ENCODE data around the gene NLRP10.
"Not testable (repeated sequence)": the region's sequence is repeated elsewhere in the genome, so short reads cannot be mapped to it uniquely, and the experiment has no call there.

The NLRP10 gene, protein sequence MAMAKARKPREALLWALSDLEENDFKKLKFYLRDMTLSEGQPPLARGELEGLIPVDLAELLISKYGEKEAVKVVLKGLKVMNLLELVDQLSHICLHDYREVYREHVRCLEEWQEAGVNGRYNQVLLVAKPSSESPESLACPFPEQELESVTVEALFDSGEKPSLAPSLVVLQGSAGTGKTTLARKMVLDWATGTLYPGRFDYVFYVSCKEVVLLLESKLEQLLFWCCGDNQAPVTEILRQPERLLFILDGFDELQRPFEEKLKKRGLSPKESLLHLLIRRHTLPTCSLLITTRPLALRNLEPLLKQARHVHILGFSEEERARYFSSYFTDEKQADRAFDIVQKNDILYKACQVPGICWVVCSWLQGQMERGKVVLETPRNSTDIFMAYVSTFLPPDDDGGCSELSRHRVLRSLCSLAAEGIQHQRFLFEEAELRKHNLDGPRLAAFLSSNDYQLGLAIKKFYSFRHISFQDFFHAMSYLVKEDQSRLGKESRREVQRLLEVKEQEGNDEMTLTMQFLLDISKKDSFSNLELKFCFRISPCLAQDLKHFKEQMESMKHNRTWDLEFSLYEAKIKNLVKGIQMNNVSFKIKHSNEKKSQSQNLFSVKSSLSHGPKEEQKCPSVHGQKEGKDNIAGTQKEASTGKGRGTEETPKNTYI

GRCh38 chr11:7965386-7965785 lies at the start of gene NLRP10:
NLRP10 (minus strand) TSS chr11:7965447; CDS start chr11:7963495, 1,952 bp downstream.
- DNase-seq: no peak

- DNase-seq: no peak
Observed at GRCh38 chr11:8013833-8014232, 48.6 kb upstream of the NLRP10 start.

- DNase-seq: no peak
Observed at GRCh38 chr11:8011981-8012444, 46.8 kb upstream of the NLRP10 start.

- DNase-seq: no peak
Observed at GRCh38 chr11:8011371-8011770, 46.1 kb upstream of the NLRP10 start.

DNA sequence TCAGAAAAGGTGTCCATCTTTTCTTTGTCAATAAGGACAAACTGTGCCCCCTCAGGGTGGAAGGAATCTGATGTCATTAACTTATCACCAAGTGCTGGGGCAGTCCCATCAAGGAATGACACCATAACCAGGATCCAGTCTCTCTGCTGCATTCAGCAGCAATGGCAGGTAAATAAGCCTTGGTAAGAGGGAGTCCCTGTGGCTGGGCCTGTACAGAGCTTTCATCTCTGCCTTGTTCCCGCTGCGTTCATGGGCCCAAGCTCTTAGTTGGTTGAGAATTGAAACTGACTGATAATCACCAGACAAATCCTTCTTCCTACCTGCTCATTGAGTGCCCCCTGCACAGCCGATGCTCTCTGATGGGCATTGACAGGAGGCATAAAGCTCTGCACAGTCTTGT lies 44.6 kb upstream of the NLRP10 start:
- no peak for DNase-seq

DNA sequence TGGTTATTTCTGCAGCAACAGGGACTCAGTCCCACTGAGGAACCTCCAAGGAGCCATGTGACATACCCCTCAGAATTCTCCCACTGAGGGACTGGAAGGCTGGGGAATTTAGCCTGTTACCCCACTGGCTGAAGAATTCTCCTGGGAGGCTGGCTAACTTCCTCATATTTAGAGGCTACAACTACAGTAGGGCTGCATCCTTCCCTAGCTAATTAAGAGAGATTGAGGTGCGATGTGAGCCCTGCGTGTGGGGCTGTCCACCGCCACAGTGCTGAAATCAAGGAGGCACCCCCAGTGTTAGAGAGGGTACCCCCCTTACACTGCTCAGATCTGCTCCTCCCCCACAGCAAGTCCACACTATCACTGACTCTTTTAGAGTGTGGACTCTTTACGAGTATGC lies 43.0 kb upstream of the NLRP10 start:
- DNase-seq: no peak

DNA sequence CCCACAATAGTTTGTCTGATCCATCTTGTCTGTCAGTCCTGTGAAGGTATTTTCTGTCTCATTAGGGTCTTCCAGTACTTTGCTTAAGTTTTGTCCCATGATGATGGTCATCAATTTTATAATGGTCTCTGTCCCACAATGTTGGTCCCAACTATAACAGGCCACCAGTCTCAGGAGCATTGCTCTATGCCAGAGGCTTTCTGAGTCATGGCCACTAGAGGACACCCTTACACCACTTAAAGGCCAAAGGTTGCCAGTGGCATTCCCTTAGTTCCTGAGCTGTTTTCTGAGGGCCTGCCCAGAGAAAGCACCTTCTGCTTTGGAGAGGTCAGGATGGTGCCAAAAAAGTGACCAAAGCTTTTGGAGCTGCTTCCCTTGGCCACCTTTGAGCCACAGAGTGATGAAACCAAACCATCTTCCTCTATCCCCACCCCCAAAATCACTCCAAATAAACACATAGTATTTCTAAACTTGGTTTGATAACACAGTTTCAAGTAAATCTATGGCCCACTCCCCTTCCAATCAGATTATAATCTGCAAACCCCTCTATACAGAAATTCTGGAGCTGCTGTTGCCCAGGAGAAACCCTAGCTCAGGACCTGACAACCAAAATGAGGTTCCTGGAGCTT lies 41.2 kb upstream of the NLRP10 start:
- no peak for DNase-seq

DNA sequence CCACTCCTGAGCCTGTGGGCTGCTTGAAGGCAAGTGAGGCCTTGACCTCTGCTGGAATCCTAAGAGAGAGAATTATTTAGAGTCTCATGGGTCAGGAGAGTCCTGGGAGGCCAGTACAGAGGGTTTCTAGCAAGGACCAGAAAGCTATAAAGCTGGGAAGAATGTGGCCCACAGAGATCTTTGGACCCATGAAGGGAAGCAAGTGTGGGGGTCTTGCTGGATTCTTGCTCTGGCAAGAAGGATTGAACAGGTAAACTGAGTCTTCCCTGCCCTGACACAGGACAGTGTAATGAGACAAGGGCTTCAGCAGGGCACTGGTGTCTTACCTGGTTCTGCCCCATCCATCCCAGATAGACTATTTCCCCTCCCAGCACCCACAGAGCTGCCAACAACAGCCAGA lies 40.3 kb upstream of the NLRP10 start:
- DNase-seq: no peak

DNA sequence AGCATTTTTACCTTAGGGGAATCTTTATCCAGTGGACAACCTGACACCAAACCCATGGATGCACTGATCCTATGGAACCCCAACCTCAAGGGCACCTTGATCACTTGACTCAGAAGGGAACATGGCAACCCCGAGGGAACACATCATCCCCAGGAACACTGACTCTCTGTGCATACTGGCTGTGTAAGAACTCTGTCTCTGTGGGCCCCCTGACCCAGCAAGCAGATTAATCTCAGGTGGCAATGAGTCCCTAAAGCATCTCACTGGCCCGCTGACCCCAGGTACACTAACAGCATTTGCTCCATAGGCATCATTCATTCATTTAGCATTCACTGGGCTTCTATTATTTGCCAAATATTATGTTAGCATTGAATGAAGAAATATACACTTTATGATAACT lies 38.8 kb upstream of the NLRP10 start:
- DNase-seq: no peak

GRCh38 chr11:8003187-8003586 lies 37.9 kb upstream of the NLRP10 start:
- no peak for DNase-seq

GRCh38 chr11:8002676-8003075 lies 37.4 kb upstream of the NLRP10 start:
- no peak for DNase-seq

GRCh38 chr11:8000390-8000789 lies 35.1 kb upstream of the NLRP10 start:
- DNase-seq: no peak

- no peak for DNase-seq
Observed at GRCh38 chr11:7999795-8000194, 34.5 kb upstream of the NLRP10 start.

DNA sequence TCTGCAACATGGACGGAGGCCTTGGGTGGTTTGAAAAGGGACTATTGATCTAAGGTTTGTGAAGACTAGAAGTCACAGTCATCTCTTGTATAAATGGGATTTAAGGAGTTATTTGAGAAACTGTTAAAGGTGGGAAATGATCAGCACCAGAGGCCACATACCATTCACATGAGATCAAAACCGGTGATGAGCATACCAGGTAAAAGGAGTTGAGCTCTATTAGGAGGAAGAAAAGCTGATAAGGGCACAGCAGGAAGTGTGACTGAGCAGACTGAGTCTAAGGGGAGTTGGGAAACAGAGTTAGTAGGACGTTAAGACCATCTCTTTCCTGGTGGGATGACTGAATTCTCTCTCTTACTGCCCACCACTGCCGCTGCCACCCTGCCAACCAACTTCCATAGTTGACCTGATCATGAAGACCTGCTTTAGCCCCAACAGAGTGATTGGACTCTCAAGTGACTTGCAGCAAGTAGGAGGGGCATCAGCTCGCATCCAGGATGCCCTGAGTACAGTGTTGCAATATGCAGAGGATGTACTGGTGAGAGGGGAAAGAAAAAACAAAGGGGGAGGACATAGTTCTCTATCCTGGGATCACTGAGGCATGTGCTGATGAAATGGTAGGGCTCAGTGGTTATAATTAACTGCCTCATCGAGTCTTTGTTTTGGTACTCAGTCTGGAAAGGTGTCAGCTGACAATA lies 29.5 kb upstream of the NLRP10 start:
- DNase-seq: no peak

- not testable (repeated sequence) for DNase-seq
Observed at GRCh38 chr11:7987560-7987883, 22.3 kb upstream of the NLRP10 start.

DNA sequence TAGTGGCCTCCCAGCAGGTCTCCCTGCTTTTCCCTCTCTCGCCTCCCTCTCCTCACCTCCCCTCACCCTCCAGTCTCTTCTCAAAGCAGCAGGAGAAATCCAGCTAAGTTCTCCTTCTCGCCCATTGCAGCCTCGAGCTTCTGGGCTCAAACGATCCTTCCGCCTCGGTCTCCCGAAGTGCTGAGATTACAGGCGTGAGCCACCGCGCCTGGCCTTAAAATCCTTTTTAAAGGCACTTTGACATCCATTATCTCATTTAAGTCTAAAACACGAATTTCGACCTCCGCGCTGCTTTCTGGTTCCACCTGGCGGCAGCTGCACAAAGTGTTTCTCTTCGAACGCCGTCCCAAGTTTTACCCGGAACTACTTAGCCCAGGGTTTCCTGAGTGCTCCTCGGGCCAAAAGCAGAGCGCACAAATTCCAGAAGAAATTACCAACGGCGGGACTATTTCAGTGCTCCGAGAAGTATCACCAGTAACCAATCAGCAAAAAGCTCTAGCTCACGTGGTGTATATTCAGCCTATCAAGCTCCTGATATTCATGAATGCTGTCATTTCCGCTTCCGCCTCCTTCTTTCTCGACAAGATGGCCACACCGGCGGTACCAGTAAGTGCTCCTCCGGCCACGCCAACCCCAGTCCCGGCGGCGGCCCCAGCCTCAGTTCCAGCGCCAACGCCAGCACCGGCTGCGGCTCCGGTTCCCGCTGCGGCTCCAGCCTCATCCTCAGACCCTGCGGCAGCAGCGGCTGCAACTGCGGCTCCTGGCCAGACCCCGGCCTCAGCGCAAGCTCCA lies 21.7 kb upstream of the NLRP10 start, which contains the start of gene EIF3F:
TSS of gene EIF3F (plus strand) at position 570 of the 792 bp plus-strand sequence. CDS start at position 586, 16 bp downstream.
- peak; percentile 86 for DNase-seq

DNA sequence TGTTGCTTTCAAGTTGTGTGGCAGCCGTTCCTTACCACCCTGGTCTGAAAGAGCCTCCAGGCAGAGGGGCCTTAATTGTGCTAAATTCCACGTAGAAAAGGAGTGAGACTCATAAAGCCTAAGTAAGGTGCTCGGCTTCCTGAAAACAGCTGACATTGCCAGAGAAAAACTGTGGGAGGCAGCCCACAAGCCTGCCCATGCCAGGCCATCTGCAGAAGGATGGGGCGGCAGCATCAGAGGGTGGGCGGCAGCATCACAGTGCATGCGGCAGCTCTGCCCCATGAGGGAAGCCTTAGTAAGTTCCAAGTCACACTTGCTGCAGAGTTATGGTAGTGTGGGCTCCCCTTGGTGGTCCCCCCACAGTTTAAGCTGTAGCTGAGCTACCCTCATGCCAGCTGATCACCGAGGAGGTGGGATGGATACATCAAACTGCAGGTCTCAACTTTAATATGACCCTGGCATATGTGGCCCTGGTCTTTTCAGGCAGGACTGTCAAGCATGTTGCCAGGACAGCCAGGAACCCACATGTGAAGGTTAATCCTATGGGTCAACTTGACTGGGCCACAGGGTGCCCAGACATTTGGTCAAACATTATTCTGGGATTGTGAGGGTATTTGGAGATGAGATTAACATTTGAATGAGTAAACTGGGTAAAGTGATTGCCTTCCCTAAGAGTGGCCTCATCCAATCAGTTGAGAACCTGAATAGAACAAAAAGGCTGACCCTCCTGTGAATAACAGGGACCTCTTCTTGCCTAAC lies 18.8 kb upstream of the NLRP10 start:
- DNase-seq: no peak

GRCh38 chr11:7982582-7983119 lies 17.4 kb upstream of the NLRP10 start:
- no peak for DNase-seq

GRCh38 chr11:7981619-7982157 lies 16.4 kb upstream of the NLRP10 start:
- DNase-seq: no peak

- DNase-seq: no peak
Observed at GRCh38 chr11:7977232-7977917, 12.1 kb upstream of the NLRP10 start.
